GM12878 (cell line): ENCODE results near the gene SLC38A2. TPM values are rescaled to one million over a fixed set of nuclear protein-coding genes. Genes with fewer than 3 reads are reported as not detected.

Experiments used
- BHLHE40 ChIP-seq, 2 experiments: fragments of 450-650 bp in 1 of 2; IDR thresholded peaks; 2 replicates each; pipeline ENCODE4 v1.6.1; 2011 to 2017; ENCODE audit warnings: low read depth in 2 of 2, borderline replicate concordance in 1 of 2, improper control_type of control experiment in 1 of 2, low read length in 1 of 2, mild to moderate bottlenecking in 1 of 2
- BRCA1 ChIP-seq: IDR thresholded peaks from 2 replicates; pipeline ENCODE4 v1.6.1; 2011; ENCODE audit warnings: low read depth, low read length, improper control_type of control experiment
- CBFB ChIP-seq: IDR thresholded peaks from 2 replicates; pipeline ENCODE4 v1.6.1; 2016; ENCODE audit warnings: antibody characterized with exemption, low read depth
- CHD2 ChIP-seq: IDR thresholded peaks from 2 replicates; pipeline ENCODE4 v1.6.1; 2011; ENCODE audit warnings: low read depth, low read length, improper control_type of control experiment, borderline replicate concordance
- CREM ChIP-seq: IDR thresholded peaks from 2 replicates; pipeline ENCODE4 v1.6.1; 2014; ENCODE audit warnings: antibody characterized with exemption, low read depth
- ESRRA ChIP-seq: IDR thresholded peaks from 2 replicates; pipeline ENCODE4 v1.6.1; 2012; ENCODE audit warnings: mild to moderate bottlenecking, low read length, improper control_type of control experiment
- GABPA ChIP-seq: IDR thresholded peaks from 2 replicates; pipeline ENCODE4 v1.6.1; 2014; ENCODE audit warnings: antibody characterized with exemption, low read depth, mild to moderate bottlenecking, inconsistent platforms
- HDGF ChIP-seq: fragments of 450-650 bp; IDR thresholded peaks from 2 replicates; pipeline ENCODE4 v1.6.1; 2016; ENCODE audit warnings: antibody characterized with exemption
- JUND ChIP-seq: IDR thresholded peaks from 2 replicates; pipeline ENCODE4 v1.6.1; 2012; ENCODE audit warnings: low read depth, mild to moderate bottlenecking, low read length, improper control_type of control experiment, moderate library complexity
- LARP7 ChIP-seq: fragments of 450-650 bp; IDR thresholded peaks from 2 replicates; pipeline ENCODE4 v1.6.1; 2017; ENCODE audit warnings: mild to moderate bottlenecking
- NFYB ChIP-seq: IDR thresholded peaks from 2 replicates; pipeline ENCODE4 v1.6.1; 2011; ENCODE audit warnings: low read depth, mild to moderate bottlenecking, low read length, improper control_type of control experiment, moderate library complexity; ENCODE audit not compliant: insufficient read depth
- NR2C1 ChIP-seq: fragments of 450-650 bp; IDR thresholded peaks from 2 replicates; pipeline ENCODE4 v1.6.1; 2017; ENCODE audit warnings: antibody characterized with exemption, mild to moderate bottlenecking, moderate library complexity
- PAX8 ChIP-seq: fragments of 450-650 bp; IDR thresholded peaks from 2 replicates; pipeline ENCODE4 v1.6.1; 2017; ENCODE audit warnings: mild to moderate bottlenecking, moderate library complexity
- SPI1 ChIP-seq: IDR thresholded peaks from 2 replicates; pipeline ENCODE4 v1.6.1; 2011; ENCODE audit warnings: low read depth, mild to moderate bottlenecking, low read length, moderate library complexity, borderline replicate concordance; ENCODE audit not compliant: insufficient read depth
- SREBF1 ChIP-seq: IDR thresholded peaks from 2 replicates; pipeline ENCODE4 v1.6.1; 2012; ENCODE audit warnings: mild to moderate bottlenecking, low read length
- STAT3 ChIP-seq: IDR thresholded peaks from 2 replicates; pipeline ENCODE4 v1.6.1; 2011; ENCODE audit warnings: low read depth, low read length, improper control_type of control experiment
- ZNF274 ChIP-seq: IDR thresholded peaks from one replicate; pipeline ENCODE4 v1.8.0; 2011; ENCODE audit not compliant: insufficient read length, insufficient read depth
- polyA plus RNA-seq, 11 experiments: library from polyadenylated mRNA; depleted of rRNA in 4 of 11; unstranded in 6 of 11; stranded (reverse) in 5 of 11; fragments of >200 nt; fragmentation: Nextera tagmentation in 4 of 11; fragmentation: Illumina TruSeq in 1 of 11; extraction: Ambion mirVana in 4 of 11; extraction: Trizol in 1 of 11; gene quantifications; 1 replicate in 1 of 11; 2 replicates in 10 of 11; pipeline versions ENCODE4 v1.2.1 to v1.2.3, GENCODE V29; 2011 to 2016; ENCODE audit warnings: inconsistent platforms in 2 of 11, missing spikeins in 2 of 11, low read depth in 1 of 11
- total RNA-seq, 4 experiments: library from RNA; depleted of rRNA in 3 of 4; stranded (reverse); fragments of >200 nt in 3 of 4; fragmentation: Illumina TruSeq in 1 of 4; extraction: Trizol in 1 of 4; gene quantifications; 2 replicates each; pipeline versions ENCODE4 v1.2.1 to v1.2.3, GENCODE V29; 2013 to 2021
- TF ChIP-seq, protein P1 (sequence below): fragments of 450-650 bp; conservative IDR thresholded peaks from 2 replicates; pipeline ENCODE4 v1.6.1; 2017; ENCODE audit warnings: mild to moderate bottlenecking, moderate library complexity
- TF ChIP-seq, protein P2 (sequence below): fragments of 150-350 bp; IDR thresholded peaks from 2 replicates; pipeline ENCODE4 v1.6.1; 2016; ENCODE audit warnings: low read depth, low read length
- TF ChIP-seq, protein P3 (sequence below): fragments of 150-350 bp; IDR thresholded peaks from 2 replicates; pipeline ENCODE4 v1.6.1; 2014; ENCODE audit warnings: mild to moderate bottlenecking, low read depth, low read length
- TF ChIP-seq, protein P4 (sequence below): fragments of 450-650 bp; IDR thresholded peaks from 2 replicates; pipeline ENCODE4 v1.6.1; 2017; ENCODE audit warnings: low read depth, mild to moderate bottlenecking, moderate library complexity
- TF ChIP-seq, protein P5 (sequence below): fragments of 450-650 bp; IDR thresholded peaks from 2 replicates; pipeline ENCODE4 v1.6.1; 2017; ENCODE audit warnings: mild to moderate bottlenecking

The SLC38A2 gene
- total and polyA plus RNA-seq, 10 of the 15 experiments (the other 5 are each of a cell fraction or from before 2014, with no cell fraction given): 36.2 to 118 (median 79.8) TPM

DNA sequence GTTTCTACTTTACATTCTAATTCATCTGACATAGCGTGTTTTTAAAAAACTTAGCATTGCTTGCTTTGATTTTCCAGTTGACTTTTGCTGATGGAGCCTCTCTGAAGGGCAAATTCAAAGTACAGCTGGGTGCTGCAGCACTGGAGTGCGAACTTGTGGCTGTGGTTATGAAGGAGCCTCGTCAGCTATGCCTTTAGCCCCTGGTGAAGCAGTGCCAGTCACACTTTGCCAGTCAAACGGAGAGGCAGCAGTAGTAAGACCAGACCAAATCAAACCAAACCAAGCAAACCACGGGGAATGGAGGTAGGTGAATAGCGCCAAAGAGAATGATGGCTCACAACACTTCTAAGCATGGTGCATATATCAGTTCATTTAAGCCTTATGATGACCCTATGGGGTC, 15.1 kb upstream of the SLC38A2 start (continued):
- TF ChIP-seq NFYB: no peak
- TF ChIP-seq, protein P1, sequence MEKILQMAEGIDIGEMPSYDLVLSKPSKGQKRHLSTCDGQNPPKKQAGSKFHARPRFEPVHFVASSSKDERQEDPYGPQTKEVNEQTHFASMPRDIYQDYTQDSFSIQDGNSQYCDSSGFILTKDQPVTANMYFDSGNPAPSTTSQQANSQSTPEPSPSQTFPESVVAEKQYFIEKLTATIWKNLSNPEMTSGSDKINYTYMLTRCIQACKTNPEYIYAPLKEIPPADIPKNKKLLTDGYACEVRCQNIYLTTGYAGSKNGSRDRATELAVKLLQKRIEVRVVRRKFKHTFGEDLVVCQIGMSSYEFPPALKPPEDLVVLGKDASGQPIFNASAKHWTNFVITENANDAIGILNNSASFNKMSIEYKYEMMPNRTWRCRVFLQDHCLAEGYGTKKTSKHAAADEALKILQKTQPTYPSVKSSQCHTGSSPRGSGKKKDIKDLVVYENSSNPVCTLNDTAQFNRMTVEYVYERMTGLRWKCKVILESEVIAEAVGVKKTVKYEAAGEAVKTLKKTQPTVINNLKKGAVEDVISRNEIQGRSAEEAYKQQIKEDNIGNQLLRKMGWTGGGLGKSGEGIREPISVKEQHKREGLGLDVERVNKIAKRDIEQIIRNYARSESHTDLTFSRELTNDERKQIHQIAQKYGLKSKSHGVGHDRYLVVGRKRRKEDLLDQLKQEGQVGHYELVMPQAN: 0 out of 2 replicates have a peak, but pooled peaks have one; percentile 24
- no peak for TF ChIP-seq JUND
- TF ChIP-seq, protein P2, sequence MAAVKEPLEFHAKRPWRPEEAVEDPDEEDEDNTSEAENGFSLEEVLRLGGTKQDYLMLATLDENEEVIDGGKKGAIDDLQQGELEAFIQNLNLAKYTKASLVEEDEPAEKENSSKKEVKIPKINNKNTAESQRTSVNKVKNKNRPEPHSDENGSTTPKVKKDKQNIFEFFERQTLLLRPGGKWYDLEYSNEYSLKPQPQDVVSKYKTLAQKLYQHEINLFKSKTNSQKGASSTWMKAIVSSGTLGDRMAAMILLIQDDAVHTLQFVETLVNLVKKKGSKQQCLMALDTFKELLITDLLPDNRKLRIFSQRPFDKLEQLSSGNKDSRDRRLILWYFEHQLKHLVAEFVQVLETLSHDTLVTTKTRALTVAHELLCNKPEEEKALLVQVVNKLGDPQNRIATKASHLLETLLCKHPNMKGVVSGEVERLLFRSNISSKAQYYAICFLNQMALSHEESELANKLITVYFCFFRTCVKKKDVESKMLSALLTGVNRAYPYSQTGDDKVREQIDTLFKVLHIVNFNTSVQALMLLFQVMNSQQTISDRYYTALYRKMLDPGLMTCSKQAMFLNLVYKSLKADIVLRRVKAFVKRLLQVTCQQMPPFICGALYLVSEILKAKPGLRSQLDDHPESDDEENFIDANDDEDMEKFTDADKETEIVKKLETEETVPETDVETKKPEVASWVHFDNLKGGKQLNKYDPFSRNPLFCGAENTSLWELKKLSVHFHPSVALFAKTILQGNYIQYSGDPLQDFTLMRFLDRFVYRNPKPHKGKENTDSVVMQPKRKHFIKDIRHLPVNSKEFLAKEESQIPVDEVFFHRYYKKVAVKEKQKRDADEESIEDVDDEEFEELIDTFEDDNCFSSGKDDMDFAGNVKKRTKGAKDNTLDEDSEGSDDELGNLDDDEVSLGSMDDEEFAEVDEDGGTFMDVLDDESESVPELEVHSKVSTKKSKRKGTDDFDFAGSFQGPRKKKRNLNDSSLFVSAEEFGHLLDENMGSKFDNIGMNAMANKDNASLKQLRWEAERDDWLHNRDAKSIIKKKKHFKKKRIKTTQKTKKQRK: no peak
- TF ChIP-seq STAT3: no peak
- TF ChIP-seq SPI1: no peak
- TF ChIP-seq ESRRA: no peak
- no peak for TF ChIP-seq NR2C1
- TF ChIP-seq PAX8: no peak
- TF ChIP-seq BHLHE40 (IDR thresholded peaks at IDR 0.05; ENCODE audit: borderline replicate concordance in 1 of 2, low read depth in 2 of 2, low read length in 1 of 2): peak in 1 of 2 experiments; percentile 14; a peak in 1 of 4 replicates
- TF ChIP-seq CHD2: no peak
- no peak for TF ChIP-seq CREM
- no peak for TF ChIP-seq HDGF
- TF ChIP-seq, protein P3, sequence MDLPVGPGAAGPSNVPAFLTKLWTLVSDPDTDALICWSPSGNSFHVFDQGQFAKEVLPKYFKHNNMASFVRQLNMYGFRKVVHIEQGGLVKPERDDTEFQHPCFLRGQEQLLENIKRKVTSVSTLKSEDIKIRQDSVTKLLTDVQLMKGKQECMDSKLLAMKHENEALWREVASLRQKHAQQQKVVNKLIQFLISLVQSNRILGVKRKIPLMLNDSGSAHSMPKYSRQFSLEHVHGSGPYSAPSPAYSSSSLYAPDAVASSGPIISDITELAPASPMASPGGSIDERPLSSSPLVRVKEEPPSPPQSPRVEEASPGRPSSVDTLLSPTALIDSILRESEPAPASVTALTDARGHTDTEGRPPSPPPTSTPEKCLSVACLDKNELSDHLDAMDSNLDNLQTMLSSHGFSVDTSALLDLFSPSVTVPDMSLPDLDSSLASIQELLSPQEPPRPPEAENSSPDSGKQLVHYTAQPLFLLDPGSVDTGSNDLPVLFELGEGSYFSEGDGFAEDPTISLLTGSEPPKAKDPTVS: no peak
- TF ChIP-seq, protein P4, sequence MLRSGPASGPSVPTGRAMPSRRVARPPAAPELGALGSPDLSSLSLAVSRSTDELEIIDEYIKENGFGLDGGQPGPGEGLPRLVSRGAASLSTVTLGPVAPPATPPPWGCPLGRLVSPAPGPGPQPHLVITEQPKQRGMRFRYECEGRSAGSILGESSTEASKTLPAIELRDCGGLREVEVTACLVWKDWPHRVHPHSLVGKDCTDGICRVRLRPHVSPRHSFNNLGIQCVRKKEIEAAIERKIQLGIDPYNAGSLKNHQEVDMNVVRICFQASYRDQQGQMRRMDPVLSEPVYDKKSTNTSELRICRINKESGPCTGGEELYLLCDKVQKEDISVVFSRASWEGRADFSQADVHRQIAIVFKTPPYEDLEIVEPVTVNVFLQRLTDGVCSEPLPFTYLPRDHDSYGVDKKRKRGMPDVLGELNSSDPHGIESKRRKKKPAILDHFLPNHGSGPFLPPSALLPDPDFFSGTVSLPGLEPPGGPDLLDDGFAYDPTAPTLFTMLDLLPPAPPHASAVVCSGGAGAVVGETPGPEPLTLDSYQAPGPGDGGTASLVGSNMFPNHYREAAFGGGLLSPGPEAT: no peak
- TF ChIP-seq ZNF274: no peak
- no peak for TF ChIP-seq SREBF1
- TF ChIP-seq BRCA1: no peak
- no peak for TF ChIP-seq GABPA
- TF ChIP-seq, protein P5, sequence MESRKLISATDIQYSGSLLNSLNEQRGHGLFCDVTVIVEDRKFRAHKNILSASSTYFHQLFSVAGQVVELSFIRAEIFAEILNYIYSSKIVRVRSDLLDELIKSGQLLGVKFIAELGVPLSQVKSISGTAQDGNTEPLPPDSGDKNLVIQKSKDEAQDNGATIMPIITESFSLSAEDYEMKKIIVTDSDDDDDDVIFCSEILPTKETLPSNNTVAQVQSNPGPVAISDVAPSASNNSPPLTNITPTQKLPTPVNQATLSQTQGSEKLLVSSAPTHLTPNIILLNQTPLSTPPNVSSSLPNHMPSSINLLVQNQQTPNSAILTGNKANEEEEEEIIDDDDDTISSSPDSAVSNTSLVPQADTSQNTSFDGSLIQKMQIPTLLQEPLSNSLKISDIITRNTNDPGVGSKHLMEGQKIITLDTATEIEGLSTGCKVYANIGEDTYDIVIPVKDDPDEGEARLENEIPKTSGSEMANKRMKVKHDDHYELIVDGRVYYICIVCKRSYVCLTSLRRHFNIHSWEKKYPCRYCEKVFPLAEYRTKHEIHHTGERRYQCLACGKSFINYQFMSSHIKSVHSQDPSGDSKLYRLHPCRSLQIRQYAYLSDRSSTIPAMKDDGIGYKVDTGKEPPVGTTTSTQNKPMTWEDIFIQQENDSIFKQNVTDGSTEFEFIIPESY: no peak
- peak; percentile 59; the same call in 1 of the 2 replicates for TF ChIP-seq CBFB
- TF ChIP-seq LARP7: 0 out of 2 replicates have a peak, but pooled peaks have one; percentile 19
